ENCODE results near the gene SEMA3D.

- TF ChIP-seq POLR2A (IDR thresholded peaks at IDR 0.05; ENCODE audit: low read length) (no peak), GATA1 (IDR thresholded peaks at IDR 0.05; ENCODE audit: low read depth, low read length) (no peak)
These were observed 121.5 kb downstream of the SEMA3D start for GRCh38 chr7:85065306-85065705.
